Right lobe of liver (tissue), 4 donors: ENCODE data around the gene LPAR1.

Experiments
- CTCF ChIP-seq, 4 donors: fragments of 200-600 bp in 3 of 4; fragments of 450-650 bp in 1 of 4; IDR thresholded peaks; one replicate each; pipeline versions ENCODE4 v1.5.1 to v1.8.0; 2016 to 2022; ENCODE audit warnings: antibody characterized with exemption in 4 of 4, mild to moderate bottlenecking in 2 of 4
- POLR2A ChIP-seq: fragments of 450-650 bp; IDR thresholded peaks from one replicate; pipeline ENCODE4 v1.6.1; 2017; ENCODE audit warnings: antibody characterized with exemption, mild to moderate bottlenecking
- donor health status: DM: no; HTN: no; CAD: no.
- donor health status: DM: no; HTN: no; CAD: no.
- donor health status: DM: no; HTN: yes; CAD: no.

DNA sequence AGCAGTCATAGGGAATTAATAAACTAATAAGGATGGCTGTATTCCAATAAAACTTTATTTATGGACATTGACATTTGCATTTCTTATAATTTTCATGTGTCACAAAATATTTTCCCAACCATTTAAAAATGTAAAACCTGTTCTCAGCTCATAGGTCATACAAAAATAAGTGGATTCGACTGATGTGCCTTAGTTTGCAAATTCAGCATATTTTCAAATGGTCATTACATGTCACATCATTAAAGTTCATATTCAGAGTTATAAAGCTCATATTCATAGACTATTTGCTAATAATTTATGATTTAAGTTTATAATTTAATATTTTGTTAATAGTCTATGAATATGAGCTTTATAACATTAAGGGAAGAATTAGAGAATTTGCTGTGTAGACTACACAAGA is 166.5 kb downstream of the LPAR1 start:
- no peak for TF ChIP-seq CTCF (IDR thresholded peaks at IDR 0.05)
- no peak for TF ChIP-seq POLR2A
